ENCODE data around the gene TMEM208.

- no peak for TF ChIP-seq TAF1 (conservative IDR thresholded peaks at IDR 0.05)
- no peak for TF ChIP-seq CTCF (IDR thresholded peaks at IDR 0.05; ENCODE audit: low read depth, low read length, missing input control)
- TF ChIP-seq YY1 (IDR thresholded peaks at IDR 0.05), result no peak
- no peak for TF ChIP-seq SP1 (IDR thresholded peaks at IDR 0.05)
- TF ChIP-seq RAD21 (IDR thresholded peaks at IDR 0.05), result no peak
- TF ChIP-seq MAX (IDR thresholded peaks at IDR 0.05), result no peak
- no peak for TF ChIP-seq FOXA1 (IDR thresholded peaks at IDR 0.05)
- no peak for TF ChIP-seq REST (IDR thresholded peaks at IDR 0.05)
Measured at GRCh38 chr16:67252609-67253497, 25.9 kb downstream of the TMEM208 start.
